ENCODE data around the gene MEMO1. TPM values are rescaled to one million over a fixed set of nuclear protein-coding genes. Genes with fewer than 3 reads are reported as not detected.

The MEMO1 gene
- total RNA-seq, 1 experiment from 2014 or later, result 44.7 TPM

GRCh38 chr2:32009516-32010256 lies 1.1 kb downstream of the MEMO1 start:
- ATAC-seq, result peak; percentile 16; the same call in 1 of the 2 replicates
- Histone ChIP-seq H3K9ac (ENCODE audit: low read length) (peak overlapping the region; percentile 90), H3K4me1 (ENCODE audit: control insufficient read depth in 1 of 2, insufficient read depth in 2 of 2, low read length in 2 of 2) (peaks cover 13 to 29% of the 10 kb centered on the region in 2 experiments; a peak in 3 of 4 replicates), H3K27ac (ENCODE audit: low read depth, low read length) (peak overlapping the region; percentile 91), H4K20me1 (ENCODE audit: insufficient read depth) (peaks cover 15% of the 10 kb centered on the region; the same call in 1 of the 2 replicates), H2AFZ (ENCODE audit: low read depth, low read length, poor library complexity, severe bottlenecking) (no peak overlapping the region), H3K4me2 (ENCODE audit: low read length) (peak overlapping the region; percentile 62), H3K4me3 (replicated peaks in 1 of 2; ENCODE audit: low read depth in 1 of 2, low read length in 2 of 2) (peak overlapping the region; percentile 81 to 93), H3K36me3 (ENCODE audit: control insufficient read depth in 1 of 2, insufficient read depth in 2 of 2, low read length in 2 of 2) (no peaks in the 10 kb centered on the region), H3K9me3 (ENCODE audit: control insufficient read depth in 1 of 2, insufficient read depth in 1 of 2, low read depth in 1 of 2, low read length in 2 of 2) (no peaks in the 10 kb centered on the region), H3K27me3 (ENCODE audit: insufficient read depth, low read length) (no peaks in the 10 kb centered on the region), H3K79me2 (ENCODE audit: insufficient read depth, low read length) (peaks cover 51% of the 10 kb centered on the region), H3K9me2 (ENCODE audit: insufficient read depth) (no peaks in the 10 kb centered on the region)
- intact Hi-C loops (cut with micrococcal nuclease), result loop anchor here (10.0 kb wide), 1 partner anchor 155 kb away; the partner anchor contains the start of gene SLC30A6
- ChIA-PET RAD21 (ENCODE audit: low non-redundant PET in 1 of 2, low total read pairs in 2 of 2, uncharacterized antibody in 2 of 2, unreplicated experiment in 2 of 2) (no interaction called here), POLR2A (no interaction called here), CTCF (no interaction called here)
- DNase-seq (ENCODE audit: low read depth, low spot score), result no peak
- no peak for TF ChIP-seq EZH2 (IDR thresholded peaks at IDR 0.05)
- peak; percentile 53 for TF ChIP-seq ZFX (IDR thresholded peaks at IDR 0.05)
- no peak for TF ChIP-seq POLR2A (IDR thresholded peaks at IDR 0.05; ENCODE audit: borderline replicate concordance, extremely low read depth, insufficient read depth, insufficient read length)
- no peak for TF ChIP-seq FOSL1 (IDR thresholded peaks at IDR 0.05; ENCODE audit: low read depth)
- no TSS peak for BruUV-seq (replicated peaks)

GRCh38 chr2:32008805-32009515 lies 1.8 kb downstream of the MEMO1 start:
- peak overlapping the region; percentile 91 for H3K27ac ChIP-seq (ENCODE audit: low read depth, low read length)
- peak overlapping the region; percentile 90 for H3K9ac ChIP-seq (ENCODE audit: low read length)
- no peaks in the 10 kb centered on the region for H3K36me3 ChIP-seq (ENCODE audit: control insufficient read depth in 1 of 2, insufficient read depth in 2 of 2, low read length in 2 of 2)
- TSS peak; percentile 50 for BruUV-seq (replicated peaks)
- H3K4me1 ChIP-seq (ENCODE audit: control insufficient read depth in 1 of 2, insufficient read depth in 2 of 2, low read length in 2 of 2), result peaks cover 13 to 29% of the 10 kb centered on the region in 2 experiments; a peak in 3 of 4 replicates
- H3K4me3 ChIP-seq (replicated peaks in 1 of 2; ENCODE audit: low read depth in 1 of 2, low read length in 2 of 2), result peak overlapping the region; percentile 81 to 93
- CTCF ChIA-PET, result no interaction called here
- peaks cover 15% of the 10 kb centered on the region; the same call in 1 of the 2 replicates for H4K20me1 ChIP-seq (ENCODE audit: insufficient read depth)
- no peaks in the 10 kb centered on the region for H3K9me3 ChIP-seq (ENCODE audit: control insufficient read depth in 1 of 2, insufficient read depth in 1 of 2, low read depth in 1 of 2, low read length in 2 of 2)
- intact Hi-C loops (cut with micrococcal nuclease), result no loop called here
- DNase-seq (ENCODE audit: low read depth, low spot score), result no peak
- no peaks in the 10 kb centered on the region for H3K27me3 ChIP-seq (ENCODE audit: insufficient read depth, low read length)
- ATAC-seq, result no peak
- H3K4me2 ChIP-seq (ENCODE audit: low read length), result peak overlapping the region; percentile 62
- no peaks in the 10 kb centered on the region for H3K9me2 ChIP-seq (ENCODE audit: insufficient read depth)
- TF ChIP-seq RAD21 (IDR thresholded peaks at IDR 0.05; ENCODE audit: low read depth) (no peak), EGR1 (IDR thresholded peaks at IDR 0.05; ENCODE audit: low read depth) (no peak), POLR2AphosphoS5 (IDR thresholded peaks at IDR 0.05; ENCODE audit: low read depth, low read length) (no peak), MAX (IDR thresholded peaks at IDR 0.05) (no peak), ELF1 (IDR thresholded peaks at IDR 0.05; ENCODE audit: borderline replicate concordance, low read depth) (no peak)
- POLR2A ChIA-PET, result interaction anchor here (1.1 kb wide), 1 partner anchor 31 kb away, joined by 6 read pairs; the partner anchor contains the start of gene DPY30
- RAD21 ChIA-PET (ENCODE audit: low non-redundant PET in 1 of 2, low total read pairs in 2 of 2, uncharacterized antibody in 2 of 2, unreplicated experiment in 2 of 2), result no interaction called here
- H3K79me2 ChIP-seq (ENCODE audit: insufficient read depth, low read length), result peaks cover 58% of the 10 kb centered on the region
- H2AFZ ChIP-seq (ENCODE audit: low read depth, low read length, poor library complexity, severe bottlenecking), result no peak overlapping the region

Measured in HCT116 (cell line).